HEK293T (cell line): Measurements from ENCODE around the gene UNC79.
"Not testable (repeated sequence)": the region's sequence is repeated elsewhere in the genome, so short reads cannot be mapped to it uniquely, and the experiment has no call there.

Experiments used
- FOXA1 ChIP-seq: fragments of 450-650 bp; IDR thresholded peaks from 2 replicates; pipeline ENCODE4 v1.6.1; 2016; ENCODE audit warnings: mild to moderate bottlenecking
- SP1 ChIP-seq: fragments of 450-650 bp; IDR thresholded peaks from 2 replicates; pipeline ENCODE4 v1.6.1; 2017

- not testable (repeated sequence) for TF ChIP-seq FOXA1, SP1
Observed at GRCh38 chr14:93525216-93525615, 94.5 kb downstream of the UNC79 start.
